Spleen (tissue), 11 donors: ENCODE results near the gene VIPR1. TPM values are rescaled to one million over a fixed set of nuclear protein-coding genes. Genes with fewer than 3 reads are reported as not detected.

Experiments
- DNase-seq: peaks from one replicate; pipeline ENCODE4 v3.0.0-alpha.2; 2020
- H3K27ac ChIP-seq, 8 donors: fragments of 200-600 bp; sonication (generic) in 7 of 8; 1 replicate in 4 of 8; 2 replicates in 4 of 8; pipeline versions ENCODE4 v1.5.0 to v1.8.0; 2016 to 2021; ENCODE audit warnings: inconsistent platforms in 4 of 8, mild to moderate bottlenecking in 4 of 8, moderate library complexity in 1 of 8
- H3K27me3 ChIP-seq, 7 donors: fragments of 200-600 bp; sonication (generic) in 6 of 7; replicated peaks in 1 of 7; 1 replicate in 4 of 7; 2 replicates in 3 of 7; pipeline versions ENCODE4 v1.5.0 to v1.8.0; 2016 to 2021; ENCODE audit warnings: inconsistent platforms in 3 of 7, mild to moderate bottlenecking in 1 of 7
- H3K36me3 ChIP-seq, 6 donors: fragments of 200-600 bp; sonication (generic) in 5 of 6; 1 replicate in 4 of 6; 2 replicates in 2 of 6; pipeline versions ENCODE4 v1.5.0 to v1.8.0; 2016 to 2021; ENCODE audit warnings: inconsistent platforms in 2 of 6
- H3K4me1 ChIP-seq, 6 donors: fragments of 200-600 bp; sonication (generic) in 5 of 6; 1 replicate in 3 of 6; 2 replicates in 3 of 6; pipeline versions ENCODE4 v1.5.0 to v1.8.0; 2016 to 2021; ENCODE audit warnings: inconsistent platforms in 3 of 6
- H3K4me3 ChIP-seq, 8 donors: fragments of 200-600 bp; sonication (generic) in 7 of 8; 1 replicate in 4 of 8; 2 replicates in 4 of 8; pipeline versions ENCODE4 v1.5.0 to v1.8.0; 2016 to 2021; ENCODE audit warnings: inconsistent platforms in 4 of 8, mild to moderate bottlenecking in 4 of 8, moderate library complexity in 2 of 8
- H3K9me3 ChIP-seq, 8 donors: fragments of 200-600 bp; sonication (generic) in 7 of 8; 1 replicate in 4 of 8; 2 replicates in 4 of 8; pipeline versions ENCODE4 v1.5.0 to v1.8.0; 2016 to 2021; ENCODE audit warnings: inconsistent platforms in 4 of 8
- POLR2A ChIP-seq, 3 donors: fragments of 450-650 bp; IDR thresholded peaks; one replicate each; pipeline ENCODE4 v1.5.1; 2017; ENCODE audit warnings: antibody characterized with exemption in 3 of 3, mild to moderate bottlenecking in 1 of 3
- POLR2AphosphoS5 ChIP-seq, 3 donors: sonication (generic); formaldehyde crosslinking; IDR thresholded peaks; one replicate each; pipeline ENCODE4 v1.5.1; 2017; ENCODE audit warnings: antibody characterized with exemption in 3 of 3
- WGBS, 5 donors: extraction: QIAGEN DNeasy Blood & Tissue Kit in 3 of 5; methylation state at CpG; one replicate each; pipeline versions ENCODE4 v1.1.5 to v1.1.7; 2013 to 2018; 5-methylcytosine and 5-hydroxymethylcytosine counted together
- intact Hi-C: fragments of 100-400 bp; cut with DNase I; formaldehyde crosslinking; loops from one replicate; pipeline ENCODE4 v1.15.0; 2023; ENCODE audit warnings: low total_unique reads
- polyA plus RNA-seq, 3 donors: library from polyadenylated mRNA; stranded (reverse); fragments of 200-250 nt; gene quantifications; one replicate each; pipeline ENCODE4 v1.2.1, GENCODE V29; 2013
- total RNA-seq, 7 donors: library from RNA; depleted of rRNA in 3 of 7; stranded (reverse); fragments of >200 nt in 3 of 7; fragmentation: NEBNext Ultra II Directional in 4 of 7; extraction: Animal tissue kit (Norgen Biotek cat#: 25700) in 4 of 7; gene quantifications; one replicate each; pipeline versions ENCODE4 v1.1.0 to v1.2.1, GENCODE V29; 2016 to 2021
- TF ChIP-seq, protein P1 (sequence below), 11 experiments: fragments of 200-600 bp in 7 of 11; fragments of 450-650 bp in 4 of 11; sonication (generic) in 4 of 11; IDR thresholded peaks in 8 of 11; conservative IDR thresholded peaks in 3 of 11; 1 replicate in 7 of 11; 2 replicates in 4 of 11; pipeline versions ENCODE4 v1.4.0 to v1.8.0; 2016 to 2021; ENCODE audit warnings: antibody characterized with exemption in 11 of 11, inconsistent platforms in 4 of 11, mild to moderate bottlenecking in 1 of 11
- donor health status: healthy with polysubstance abuse.
- donor health status: DM: no; HTN: no; CAD: no; lungs with moderate emphysema.
- donor health status: DM: no; HTN: no; CAD: no.
- donor health status: Bipolar disorder and iron deficiency.
- donor health status: healthy.
- donor health status: DM: no; HTN: no; CAD: no.
- donor health status: DM: yes; HTN: yes; CAD: no.

VIPR1 gene
- total and polyA plus RNA-seq, 10 donors: 2.0 to 16.3 (median 10.3) TPM

DNA sequence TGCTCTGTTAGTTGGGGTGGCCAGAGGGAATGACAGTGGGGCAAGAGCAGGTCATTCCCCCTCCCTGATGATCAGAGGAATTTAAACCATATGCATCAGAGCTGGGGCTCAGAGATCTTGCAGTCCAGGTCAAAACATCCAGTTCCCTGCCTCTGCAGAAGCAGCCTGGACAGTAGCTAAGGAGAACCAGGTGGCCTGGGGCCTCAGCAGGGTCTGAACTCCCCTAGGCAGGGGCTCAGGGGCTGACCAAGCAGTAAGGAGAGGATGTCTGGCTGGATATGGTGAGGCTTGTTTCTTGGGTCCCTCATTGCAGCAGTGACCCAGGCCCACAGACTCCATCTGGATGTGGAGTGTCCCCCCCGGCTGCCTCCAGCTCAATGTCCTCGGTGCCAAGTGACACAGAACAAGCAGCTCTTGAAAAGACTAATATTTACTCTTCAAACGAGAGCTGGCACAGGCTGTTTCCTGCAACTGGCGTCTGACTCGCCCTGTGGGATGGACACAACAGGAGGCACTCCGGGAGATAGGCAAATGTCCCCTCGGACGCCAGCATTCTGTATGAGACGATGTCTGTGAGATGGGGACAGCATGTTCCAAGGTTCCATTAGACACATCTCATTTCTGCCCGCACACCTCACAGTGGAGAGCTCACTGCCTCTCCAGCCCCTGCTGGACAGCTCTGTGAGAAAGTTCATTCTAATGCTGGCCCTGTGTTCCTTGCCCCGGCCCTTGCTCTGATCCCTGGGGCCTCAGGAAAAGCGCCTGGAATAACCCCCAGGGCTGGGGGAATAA lies 42.2 kb downstream of the VIPR1 start:
- DNase-seq: no peak
- WGBS, 5 donors: 54 to 70% (median 69%) methylated on average over 7 to 12 of the region's 12 CpGs
- no peaks in the 10 kb centered on the region for H3K9me3 ChIP-seq
- H3K36me3 ChIP-seq: peaks cover 0 to 33% (median 8%) of the 10 kb centered on the region in 6 donors
- intact Hi-C loops: loop anchor here (5.0 kb wide), 1 partner anchor 42 kb away; the partner anchor contains the start of gene VIPR1
- H3K4me3 ChIP-seq: no peak overlapping the region
- no peak overlapping the region for H3K27ac ChIP-seq
- peaks cover 0 to 38% (median 5%) of the 10 kb centered on the region in 6 donors for H3K4me1 ChIP-seq
- no peaks in the 10 kb centered on the region for H3K27me3 ChIP-seq
- TF ChIP-seq POLR2A (IDR thresholded peaks at IDR 0.05) (no peak), POLR2AphosphoS5 (IDR thresholded peaks at IDR 0.05) (no peak)
- TF ChIP-seq, protein P1, sequence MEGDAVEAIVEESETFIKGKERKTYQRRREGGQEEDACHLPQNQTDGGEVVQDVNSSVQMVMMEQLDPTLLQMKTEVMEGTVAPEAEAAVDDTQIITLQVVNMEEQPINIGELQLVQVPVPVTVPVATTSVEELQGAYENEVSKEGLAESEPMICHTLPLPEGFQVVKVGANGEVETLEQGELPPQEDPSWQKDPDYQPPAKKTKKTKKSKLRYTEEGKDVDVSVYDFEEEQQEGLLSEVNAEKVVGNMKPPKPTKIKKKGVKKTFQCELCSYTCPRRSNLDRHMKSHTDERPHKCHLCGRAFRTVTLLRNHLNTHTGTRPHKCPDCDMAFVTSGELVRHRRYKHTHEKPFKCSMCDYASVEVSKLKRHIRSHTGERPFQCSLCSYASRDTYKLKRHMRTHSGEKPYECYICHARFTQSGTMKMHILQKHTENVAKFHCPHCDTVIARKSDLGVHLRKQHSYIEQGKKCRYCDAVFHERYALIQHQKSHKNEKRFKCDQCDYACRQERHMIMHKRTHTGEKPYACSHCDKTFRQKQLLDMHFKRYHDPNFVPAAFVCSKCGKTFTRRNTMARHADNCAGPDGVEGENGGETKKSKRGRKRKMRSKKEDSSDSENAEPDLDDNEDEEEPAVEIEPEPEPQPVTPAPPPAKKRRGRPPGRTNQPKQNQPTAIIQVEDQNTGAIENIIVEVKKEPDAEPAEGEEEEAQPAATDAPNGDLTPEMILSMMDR (IDR thresholded peaks at IDR 0.05 in 8 of 11, conservative IDR thresholded peaks at IDR 0.05 in 3 of 11): peak in 1 of 11 experiments; percentile 22

DNA sequence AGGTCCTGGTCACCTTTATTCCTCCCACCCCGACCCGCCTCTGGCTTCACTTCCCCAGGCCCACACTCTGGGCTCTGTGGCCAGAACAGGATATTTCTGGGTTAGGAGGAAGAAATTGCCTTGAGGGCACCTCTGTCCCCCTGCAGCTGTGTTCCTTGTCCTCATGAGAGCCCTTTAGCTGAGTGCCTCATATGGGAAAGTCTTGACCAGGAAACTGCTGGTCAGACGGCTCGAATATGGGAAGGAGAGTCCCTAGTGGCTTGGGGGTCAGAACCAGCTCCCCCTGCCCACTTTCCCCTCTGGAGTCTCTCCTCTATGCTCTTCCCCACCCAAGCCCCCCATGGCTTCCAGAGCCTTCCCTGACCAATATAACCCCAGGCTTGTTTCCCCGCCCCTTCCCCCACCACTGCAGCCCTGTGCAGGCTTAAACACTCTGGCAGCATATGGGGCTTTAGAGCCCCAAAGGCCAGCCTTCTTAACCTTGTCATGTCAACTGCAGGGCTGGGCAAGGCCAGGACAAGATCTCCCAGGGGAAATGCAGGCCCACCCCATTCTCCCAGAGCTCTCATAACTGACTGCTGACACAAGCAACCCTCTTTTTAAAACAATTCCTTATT lies 42.9 kb downstream of the VIPR1 start:
- no peak for TF ChIP-seq POLR2A (IDR thresholded peaks at IDR 0.05)
- TF ChIP-seq, protein P1 (IDR thresholded peaks at IDR 0.05 in 8 of 11, conservative IDR thresholded peaks at IDR 0.05 in 3 of 11): peak in 1 of 11 experiments; percentile 3
- no peak for TF ChIP-seq POLR2AphosphoS5 (IDR thresholded peaks at IDR 0.05)
- DNase-seq: no peak
- Histone ChIP-seq H3K27ac (no peak overlapping the region), H3K9me3 (no peaks in the 10 kb centered on the region), H3K27me3 (no peaks in the 10 kb centered on the region), H3K36me3 (peaks cover 0 to 40% (median 8%) of the 10 kb centered on the region in 6 donors), H3K4me3 (no peak overlapping the region), H3K4me1 (peaks cover 0 to 30% (median 5%) of the 10 kb centered on the region in 6 donors)
- 79 to 100% (median 84%) methylated on average over 5 of the region's 5 CpGs for WGBS, 5 donors
- intact Hi-C loops: loop anchor here (5.0 kb wide), 1 partner anchor 43 kb away; the partner anchor contains the start of gene VIPR1

DNA sequence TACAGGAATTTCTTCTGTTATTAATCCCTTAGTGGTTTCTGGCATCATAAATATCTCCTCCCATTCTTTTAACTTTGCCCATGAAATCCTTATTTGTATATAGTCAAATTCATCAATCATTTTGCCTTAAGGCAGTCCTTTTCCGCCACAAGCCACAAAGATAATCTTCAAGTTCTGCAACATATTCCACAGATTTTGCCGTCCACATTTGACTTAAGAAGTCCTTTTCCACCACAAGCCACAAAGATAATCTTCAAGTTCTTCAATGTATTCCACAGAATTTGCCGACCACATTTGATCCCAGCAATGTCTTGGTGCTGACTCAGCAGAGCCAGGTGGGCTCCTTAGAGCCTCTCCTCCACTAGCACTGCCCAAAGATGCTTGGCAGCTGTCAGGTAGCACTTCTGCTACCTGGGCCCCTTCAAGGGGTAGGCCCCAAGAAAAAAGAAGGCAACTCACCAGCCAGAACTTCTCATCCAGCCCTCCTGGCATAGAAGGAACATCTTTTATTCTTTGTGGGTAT lies 44.3 kb downstream of the VIPR1 start:
- Histone ChIP-seq H3K4me1 (peaks cover 0 to 22% (median 5%) of the 10 kb centered on the region in 6 donors), H3K36me3 (peaks cover 0 to 53% (median 18%) of the 10 kb centered on the region in 6 donors), H3K27ac (no peak overlapping the region), H3K27me3 (no peaks in the 10 kb centered on the region), H3K9me3 (no peaks in the 10 kb centered on the region), H3K4me3 (no peak overlapping the region)
- DNase-seq: no peak
- intact Hi-C loops: loop anchor here (2.0 to 5.0 kb wide), 2 partner anchors 44 to 300 kb away; partner anchors contain the start of gene VIPR1
- TF ChIP-seq POLR2A (IDR thresholded peaks at IDR 0.05) (no peak), POLR2AphosphoS5 (IDR thresholded peaks at IDR 0.05) (no peak)
- TF ChIP-seq, protein P1 (IDR thresholded peaks at IDR 0.05 in 8 of 11, conservative IDR thresholded peaks at IDR 0.05 in 3 of 11): no peak
- WGBS, 5 donors: 91 to 97% (median 94%) methylated on average over 3 of the region's 3 CpGs
